Activated naive CD4-positive, alpha-beta T cell treated with anti-CD3 and anti-CD28 coated beads, Interleukin-2, amount 50 U/mL, for 72 hours (primary cell): Measurements from ENCODE around the gene ME2. TPM values are rescaled to one million over a fixed set of nuclear protein-coding genes. Genes with fewer than 3 reads are reported as not detected.
"Not testable (repeated sequence)": the region's sequence is repeated elsewhere in the genome, so short reads cannot be mapped to it uniquely, and the experiment has no call there.

Experiments used
- ATAC-seq, 2 donors: fragments of 150-1000 bp; cut with Tn5 transposase; 2 replicates each; pipeline ENCODE4 v1.10.0; 2021; ENCODE audit warnings: mild to moderate bottlenecking in 2 of 2, moderate library complexity in 2 of 2
- DNase-seq, 2 donors: peaks; one replicate each; pipeline ENCODE4 v3.0.0; 2021 to 2022; ENCODE audit warnings: low spot score in 2 of 2
- H3K27ac Mint-ChIP-seq, 2 donors: one replicate each; pipeline ENCODE4 v1.8.0; 2022; ENCODE audit warnings: mild to moderate bottlenecking in 2 of 2, mixed read lengths in 2 of 2
- H3K36me3 Mint-ChIP-seq, 2 donors: one replicate each; pipeline ENCODE4 v1.8.0; 2022; ENCODE audit warnings: mixed read lengths in 2 of 2
- H3K9me3 Mint-ChIP-seq, 2 donors: one replicate each; pipeline ENCODE4 v1.8.0; 2022; ENCODE audit warnings: mixed read lengths in 2 of 2
- total RNA-seq, 2 donors: library from RNA; stranded (reverse); gene quantifications; one replicate each; pipeline ENCODE4 v1.2.3, GENCODE V29; 2022

Gene ME2
- total RNA-seq, 2 donors from 2014 or later = 117 to 143 TPM

- H3K27ac Mint-ChIP-seq, ATAC-seq, DNase-seq, H3K9me3 Mint-ChIP-seq: not testable (repeated sequence)
- peaks cover 9 to 18% of the 10 kb centered on the region in 2 donors for H3K36me3 Mint-ChIP-seq
Observed at GRCh38 chr18:50880944-50881343, 2.0 kb downstream of the ME2 start.

- ATAC-seq (peak in 1 of 2 donors; percentile 30), DNase-seq (no peak)
- H3K36me3 Mint-ChIP-seq = peaks cover 0 to 54% of the 10 kb centered on the region in 2 donors
- no peak overlapping the region for H3K27ac Mint-ChIP-seq
- no peaks in the 10 kb centered on the region for H3K9me3 Mint-ChIP-seq
Observed at GRCh38 chr18:50886929-50887328, 8.0 kb downstream of the ME2 start.

GRCh38 chr18:50895350-50896045 is 16.6 kb downstream of the ME2 start:
- no peak overlapping the region for H3K27ac Mint-ChIP-seq
- peaks cover 0 to 14% of the 10 kb centered on the region in 2 donors for H3K9me3 Mint-ChIP-seq
- DNase-seq (no peak), ATAC-seq (no peak)
- H3K36me3 Mint-ChIP-seq = peaks cover 20 to 70% of the 10 kb centered on the region in 2 donors

- ATAC-seq (no peak), DNase-seq (no peak)
- H3K36me3 Mint-ChIP-seq = peaks cover 20 to 70% of the 10 kb centered on the region in 2 donors
- H3K27ac Mint-ChIP-seq = no peak overlapping the region
- peaks cover 0 to 14% of the 10 kb centered on the region in 2 donors for H3K9me3 Mint-ChIP-seq
Observed at GRCh38 chr18:50896093-50896492, 17.2 kb downstream of the ME2 start.

- Mint-ChIP-seq H3K36me3 (peaks cover 20 to 66% of the 10 kb centered on the region in 2 donors), H3K27ac (no peak overlapping the region), H3K9me3 (peaks cover 0 to 14% of the 10 kb centered on the region in 2 donors)
- DNase-seq = no peak
- ATAC-seq = peak; percentile 25 to 27
Observed at GRCh38 chr18:50898919-50899318, 20.0 kb downstream of the ME2 start.

GRCh38 chr18:50902797-50903196 is 23.9 kb downstream of the ME2 start:
- no peak for DNase-seq
- Mint-ChIP-seq H3K9me3 (peaks cover 0 to 14% of the 10 kb centered on the region in 2 donors), H3K36me3 (peaks cover 42 to 77% of the 10 kb centered on the region in 2 donors), H3K27ac (peak overlapping the region in 1 of 2 donors; percentile 11)
- no peak for ATAC-seq

- no peak for ATAC-seq
- H3K36me3 Mint-ChIP-seq = peaks cover 39 to 46% of the 10 kb centered on the region in 2 donors
- no peak for DNase-seq
- H3K27ac Mint-ChIP-seq = no peak overlapping the region
- no peaks in the 10 kb centered on the region for H3K9me3 Mint-ChIP-seq
Observed at GRCh38 chr18:50906843-50907242, 27.9 kb downstream of the ME2 start.

GRCh38 chr18:50909261-50909660 is 30.3 kb downstream of the ME2 start:
- DNase-seq (no peak), ATAC-seq (no peak)
- Mint-ChIP-seq H3K9me3 (no peaks in the 10 kb centered on the region), H3K27ac (peak overlapping the region in 1 of 2 donors; percentile 2), H3K36me3 (peaks cover 39 to 51% of the 10 kb centered on the region in 2 donors)

- Mint-ChIP-seq H3K9me3 (no peaks in the 10 kb centered on the region), H3K36me3 (peaks cover 27 to 40% of the 10 kb centered on the region in 2 donors)
Observed at GRCh38 chr18:50911006-50911405, 32.1 kb downstream of the ME2 start.

GRCh38 chr18:50917021-50917420 is 38.1 kb downstream of the ME2 start:
- peaks cover 21 to 40% of the 10 kb centered on the region in 2 donors for H3K36me3 Mint-ChIP-seq
- no peak for DNase-seq
- no peak overlapping the region for H3K27ac Mint-ChIP-seq
- H3K9me3 Mint-ChIP-seq = no peaks in the 10 kb centered on the region
- no peak for ATAC-seq

More at GRCh38 chr18:50911006-50911405, 32.1 kb downstream of the ME2 start:
- no peak overlapping the region for H3K27ac Mint-ChIP-seq
- ATAC-seq = no peak
- DNase-seq = no peak

GRCh38 chr18:50918153-50918552 is 39.2 kb downstream of the ME2 start:
- no peak for DNase-seq
- Mint-ChIP-seq H3K36me3 (peaks cover 32 to 51% of the 10 kb centered on the region in 2 donors), H3K27ac (no peak overlapping the region), H3K9me3 (no peaks in the 10 kb centered on the region)
- no peak for ATAC-seq

- ATAC-seq (no peak), DNase-seq (no peak)
- Mint-ChIP-seq H3K27ac (no peak overlapping the region), H3K36me3 (peaks cover 34 to 64% of the 10 kb centered on the region in 2 donors), H3K9me3 (no peaks in the 10 kb centered on the region)
Observed at GRCh38 chr18:50924372-50924771, 45.5 kb downstream of the ME2 start.

- Mint-ChIP-seq H3K9me3 (no peaks in the 10 kb centered on the region), H3K36me3 (peaks cover 30 to 58% of the 10 kb centered on the region in 2 donors), H3K27ac (no peak overlapping the region)
- DNase-seq (no peak), ATAC-seq (no peak)
Observed at GRCh38 chr18:50926521-50926920, 47.6 kb downstream of the ME2 start.

GRCh38 chr18:50928551-50928950 is 49.6 kb downstream of the ME2 start:
- Mint-ChIP-seq H3K9me3 (no peaks in the 10 kb centered on the region), H3K27ac (peak overlapping the region in 1 of 2 donors; percentile 37), H3K36me3 (peaks cover 15 to 43% of the 10 kb centered on the region in 2 donors)
- ATAC-seq = peak in 1 of 2 donors; percentile 41
- no peak for DNase-seq

- no peaks in the 10 kb centered on the region for H3K9me3 Mint-ChIP-seq
- H3K27ac Mint-ChIP-seq = no peak overlapping the region
- ATAC-seq (no peak), DNase-seq (no peak)
- H3K36me3 Mint-ChIP-seq = peaks cover under 1 to 12% of the 10 kb centered on the region in 2 donors
Observed at GRCh38 chr18:50933684-50934083, 54.8 kb downstream of the ME2 start.

GRCh38 chr18:50934545-50935211 is 55.8 kb downstream of the ME2 start:
- ATAC-seq (no peak), DNase-seq (no peak)
- Mint-ChIP-seq H3K9me3 (no peaks in the 10 kb centered on the region), H3K36me3 (peaks cover 5 to 9% of the 10 kb centered on the region in 2 donors), H3K27ac (peak overlapping the region in 1 of 2 donors; percentile 88)

- peaks cover 5 to 9% of the 10 kb centered on the region in 2 donors for H3K36me3 Mint-ChIP-seq
- no peak for ATAC-seq
- no peaks in the 10 kb centered on the region for H3K9me3 Mint-ChIP-seq
Observed at GRCh38 chr18:50935493-50936191, 56.7 kb downstream of the ME2 start.

More at GRCh38 chr18:50935493-50936191, 56.7 kb downstream of the ME2 start:
- DNase-seq = no peak
- H3K27ac Mint-ChIP-seq = no peak overlapping the region
